C4-2B (cell line): ENCODE measurements around the gene DUSP16.

Experiments used
- CTCF ChIP-seq: fragments of 450-650 bp; conservative IDR thresholded peaks from 2 replicates; pipeline ENCODE4 v1.5.1; 2017; ENCODE audit warnings: mild to moderate bottlenecking
- ZFX ChIP-seq: fragments of 450-650 bp; IDR thresholded peaks from 2 replicates; pipeline ENCODE4 v1.6.1; 2017

GRCh38 chr12:12425616-12426015 is 137.0 kb downstream of the DUSP16 start:
- TF ChIP-seq CTCF: no peak
- TF ChIP-seq ZFX: no peak
